GM12874 (cell line): ENCODE data around the gene ZBTB45.

ENCODE experiments used
- CTCF ChIP-seq: IDR thresholded peaks from 2 replicates; pipeline ENCODE4 v1.5.1; 2011; ENCODE audit warnings: low read depth, mild to moderate bottlenecking, control low read depth, low read length, moderate library complexity; ENCODE audit not compliant: insufficient read depth

ZBTB45 gene

GRCh38 chr19:58547323-58548312 lies 28.0 kb upstream of the ZBTB45 start:
- no peak for TF ChIP-seq CTCF

- no peak for TF ChIP-seq CTCF
These were observed 26.5 kb upstream of the ZBTB45 start for GRCh38 chr19:58546019-58546530.

GRCh38 chr19:58545286-58546018 lies 25.8 kb upstream of the ZBTB45 start:
- TF ChIP-seq CTCF: no peak

- no peak for TF ChIP-seq CTCF
These were observed 25.1 kb upstream of the ZBTB45 start for GRCh38 chr19:58544591-58545285.

- TF ChIP-seq CTCF: no peak
These were observed 24.4 kb upstream of the ZBTB45 start, which contains the start of gene TRIM28 for GRCh38 chr19:58543826-58544590. Gene TRIM28 (plus strand): TSS chr19:58544064. CDS start chr19:58544758, 694 bp downstream.

- no peak for TF ChIP-seq CTCF
These were observed 18.9 kb upstream of the ZBTB45 start for GRCh38 chr19:58538257-58539168.
